ENCODE data around the gene IGF2BP2. TPM values are rescaled to one million over a fixed set of nuclear protein-coding genes. Genes with fewer than 3 reads are reported as not detected.

The IGF2BP2 gene
- total RNA-seq, 1 experiment from 2014 or later = 135 TPM

DNA sequence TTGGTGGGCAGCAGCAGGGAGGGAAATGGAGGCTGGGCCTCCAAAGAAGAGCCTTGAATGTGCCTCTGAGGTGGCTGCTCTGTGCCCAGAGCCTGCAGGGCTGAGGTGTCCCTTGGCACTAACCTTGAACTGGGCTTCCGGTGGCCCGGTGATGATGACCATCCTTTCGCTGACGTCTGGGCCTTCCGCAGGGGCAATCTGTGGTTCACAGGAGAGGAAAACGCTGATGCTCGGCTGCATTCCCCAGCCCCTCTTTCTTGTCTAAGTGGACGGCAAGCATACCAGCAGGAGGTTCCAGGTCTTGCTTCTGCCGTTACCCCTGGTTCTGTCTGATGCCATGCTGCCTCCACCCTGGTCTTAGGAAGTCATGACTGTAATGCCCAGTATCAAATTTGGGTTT lies 172.9 kb downstream of the IGF2BP2 start (continued):
- TF ChIP-seq POLR2A (IDR thresholded peaks at IDR 0.05; ENCODE audit: borderline replicate concordance, extremely low read depth, insufficient read depth, insufficient read length) (no peak), CEBPB (IDR thresholded peaks at IDR 0.05; ENCODE audit: low read depth) (no peak), EZH2 (IDR thresholded peaks at IDR 0.05) (no peak)
- TF ChIP-seq, protein P1, sequence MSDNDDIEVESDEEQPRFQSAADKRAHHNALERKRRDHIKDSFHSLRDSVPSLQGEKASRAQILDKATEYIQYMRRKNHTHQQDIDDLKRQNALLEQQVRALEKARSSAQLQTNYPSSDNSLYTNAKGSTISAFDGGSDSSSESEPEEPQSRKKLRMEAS (IDR thresholded peaks at IDR 0.05) = no peak

DNA sequence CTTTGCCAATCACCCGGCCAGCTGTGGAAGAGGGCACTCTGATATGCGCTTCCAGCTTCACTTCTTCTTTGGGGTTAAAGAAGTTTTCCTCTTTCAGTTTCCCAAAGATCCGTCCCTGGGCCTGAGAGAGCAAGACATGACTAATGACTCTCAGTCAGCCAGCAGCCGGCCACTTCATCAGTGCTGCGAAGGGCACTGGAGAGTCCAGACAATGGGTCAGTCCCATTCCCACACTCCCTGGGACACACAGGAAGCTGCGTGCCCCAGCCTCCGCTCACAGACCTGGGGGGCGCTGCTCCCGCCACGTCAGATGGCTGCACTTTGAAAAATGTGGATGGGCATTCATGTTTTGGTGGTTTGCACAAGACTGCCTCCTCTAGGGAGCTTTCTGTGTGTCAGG lies 175.4 kb downstream of the IGF2BP2 start:
- intact Hi-C loops (cut with micrococcal nuclease) = no loop called here
- TF ChIP-seq POLR2AphosphoS5 (IDR thresholded peaks at IDR 0.05; ENCODE audit: low read depth, low read length) (no peak; the same call in 1 of the 2 replicates), FOSL1 (IDR thresholded peaks at IDR 0.05; ENCODE audit: low read depth) (no peak), CTCF (IDR thresholded peaks at IDR 0.05 in 2 of 3, conservative IDR thresholded peaks at IDR 0.05 in 1 of 3; ENCODE audit: borderline replicate concordance in 1 of 3, insufficient read depth in 1 of 3, low read depth in 2 of 3, low read length in 2 of 3) (no peak), ZBTB33 (IDR thresholded peaks at IDR 0.05; ENCODE audit: extremely low read depth, insufficient replicate concordance, low read length) (no peak), ELF1 (IDR thresholded peaks at IDR 0.05; ENCODE audit: borderline replicate concordance, low read depth) (no peak), RAD21 (IDR thresholded peaks at IDR 0.05; ENCODE audit: low read depth) (no peak), CEBPB (IDR thresholded peaks at IDR 0.05; ENCODE audit: low read depth) (no peak), ZFX (IDR thresholded peaks at IDR 0.05) (no peak), SIN3A (IDR thresholded peaks at IDR 0.05; ENCODE audit: low read depth) (no peak), EZH2 (IDR thresholded peaks at IDR 0.05) (no peak), ZNF274 (IDR thresholded peaks at IDR 0.05; ENCODE audit: low read depth, low read length) (no peak), SP1 (IDR thresholded peaks at IDR 0.05; ENCODE audit: low read depth) (no peak), JUND (IDR thresholded peaks at IDR 0.05) (no peak), POLR2A (IDR thresholded peaks at IDR 0.05; ENCODE audit: borderline replicate concordance, extremely low read depth, insufficient read depth, insufficient read length) (no peak), SRF (IDR thresholded peaks at IDR 0.05; ENCODE audit: low read depth) (no peak), EGR1 (IDR thresholded peaks at IDR 0.05; ENCODE audit: low read depth) (no peak), ATF3 (IDR thresholded peaks at IDR 0.05) (no peak), TCF7L2 (IDR thresholded peaks at IDR 0.05; ENCODE audit: borderline replicate concordance, extremely low read depth, insufficient read depth, insufficient read length) (no peak), YY1 (IDR thresholded peaks at IDR 0.05; ENCODE audit: extremely low read depth, insufficient replicate concordance, low read depth, low read length) (no peak)
- TF ChIP-seq, protein P1 (IDR thresholded peaks at IDR 0.05) = no peak
- no peaks in the 10 kb centered on the region for H3K9me2 ChIP-seq (ENCODE audit: insufficient read depth)
- H3K79me2 ChIP-seq (ENCODE audit: insufficient read depth, low read length) = no peaks in the 10 kb centered on the region
- H3K4me2 ChIP-seq (ENCODE audit: low read length) = no peak overlapping the region
- H3K4me3 ChIP-seq (replicated peaks in 1 of 2; ENCODE audit: low read depth in 1 of 2, low read length in 2 of 2) = no peak overlapping the region
- no peak overlapping the region for H2AFZ ChIP-seq (ENCODE audit: low read depth, low read length, poor library complexity, severe bottlenecking)
- H3K9me3 ChIP-seq (ENCODE audit: control insufficient read depth in 1 of 2, insufficient read depth in 1 of 2, low read depth in 1 of 2, low read length in 2 of 2) = no peaks in the 10 kb centered on the region
- RAD21 ChIA-PET (ENCODE audit: low non-redundant PET in 1 of 2, low total read pairs in 2 of 2, uncharacterized antibody in 2 of 2, unreplicated experiment in 2 of 2) = no interaction called here
- no peaks in the 10 kb centered on the region for H4K20me1 ChIP-seq (ENCODE audit: insufficient read depth)
- H3K4me1 ChIP-seq (ENCODE audit: control insufficient read depth in 1 of 2, insufficient read depth in 2 of 2, low read length in 2 of 2) = no peaks in the 10 kb centered on the region
- DNase-seq (ENCODE audit: low read depth, low spot score) (no peak), ATAC-seq (no peak)
- POLR2A ChIA-PET = no interaction called here
- H3K36me3 ChIP-seq (ENCODE audit: control insufficient read depth in 1 of 2, insufficient read depth in 2 of 2, low read length in 2 of 2) = peaks cover 28 to 39% of the 10 kb centered on the region in 2 experiments
- H3K27me3 ChIP-seq (ENCODE audit: insufficient read depth, low read length) = no peaks in the 10 kb centered on the region
- BruUV-seq (replicated peaks) = no TSS peak
- CTCF ChIA-PET = interaction anchor here (1.2 kb wide), 1 partner anchor 11 kb away, joined by 4 read pairs; no protein-coding TSS in a partner anchor
- H3K9ac ChIP-seq (ENCODE audit: low read length) = no peak overlapping the region
- H3K27ac ChIP-seq (ENCODE audit: low read depth, low read length) = no peak overlapping the region

Measured in HCT116 (cell line).